PC-3 (cell line): ENCODE data around the gene NKIRAS2.
"Not testable (repeated sequence)": the region's sequence is repeated elsewhere in the genome, so short reads cannot be mapped to it uniquely, and the experiment has no call there.

Experiments used
- CTCF ChIP-seq: fragments of 300-600 bp; sonication (generic); conservative IDR thresholded peaks from 2 replicates; pipeline ENCODE4 v1.5.1; 2017; ENCODE audit warnings: antibody characterized with exemption, low read depth, mild to moderate bottlenecking, low read length
- EZH2 ChIP-seq: fragments of 300-600 bp; sonication (generic); IDR thresholded peaks from one replicate; pipeline ENCODE4 v1.6.1; 2017; ENCODE audit warnings: antibody characterized with exemption, mild to moderate bottlenecking, low read length; ENCODE audit not compliant: unreplicated experiment

GRCh38 chr17:42013740-42014139 lies 6.2 kb upstream of the NKIRAS2 start:
- TF ChIP-seq CTCF, EZH2: not testable (repeated sequence)
